Endothelial cell of umbilical vein (primary cell): ENCODE results near the gene RAB44. TPM values are rescaled to one million over a fixed set of nuclear protein-coding genes. Genes with fewer than 3 reads are reported as not detected.
A peak's percentile ranks its signal among the peaks of the same experiment; 100 is the strongest.

ENCODE experiments used
- BruUV-seq: library from RNA; stranded (reverse); fragments of 400-500 nt; replicated peaks from 2 replicates; lab custom pipeline; 2021; lab: Mats Ljungman, UMichigan
- CTCF ChIA-PET: fragments of 300-600, 350-600 bp; sonication (Branson Sonifier 250); formaldehyde crosslinking; loops from one replicate; lab custom pipeline; 2021; ENCODE audit warnings: antibody characterized with exemption, inconsistent platforms; lab: Charles Lee
- POLR2A ChIA-PET: fragments of 300-600, 350-600 bp; sonication (Branson Sonifier 250); formaldehyde crosslinking; loops from one replicate; lab custom pipeline; 2021; ENCODE audit warnings: antibody characterized with exemption, inconsistent platforms; lab: Charles Lee
- DNase-seq: peaks from one replicate; pipeline ENCODE4 v3.0.0-alpha.2; 2011; ENCODE audit warnings: low read depth, low spot score
- FAIRE-seq: peaks from 2 replicates; lab custom pipeline; 2011; peaks lifted over from hg19 to GRCh38; lab: Jason Lieb, UNC
- H2AFZ ChIP-seq: 2 replicates; pipeline ENCODE4 v1.6.0; 2012; ENCODE audit warnings: low read depth, low read length, control low read depth, inconsistent platforms
- H3K27ac ChIP-seq: 2 replicates; pipeline ENCODE4 v1.5.1; 2011; ENCODE audit warnings: low read depth, mild to moderate bottlenecking, control low read depth, low read length, moderate library complexity; ENCODE audit not compliant: insufficient read depth
- H3K27me3 ChIP-seq, 2 experiments: 2 replicates each; pipeline versions ENCODE4 v1.6.0 to v1.6.1; 2011; ENCODE audit warnings: low read length in 2 of 2, mixed read lengths in 1 of 2; ENCODE audit not compliant: control insufficient read depth in 2 of 2, insufficient read depth in 2 of 2
- H3K36me3 ChIP-seq, 2 experiments: 2 replicates in 1 of 2; 3 replicates in 1 of 2; pipeline ENCODE4 v1.5.1; 2011; ENCODE audit warnings: low read length in 2 of 2, mild to moderate bottlenecking in 1 of 2, moderate library complexity in 1 of 2; ENCODE audit not compliant: control insufficient read depth in 2 of 2, insufficient read depth in 2 of 2; ENCODE audit errors: extremely low read depth in 1 of 2
- H3K4me1 ChIP-seq: 3 replicates; pipeline ENCODE4 v1.5.1; 2011; ENCODE audit warnings: mild to moderate bottlenecking, low read length; ENCODE audit not compliant: control insufficient read depth, insufficient read depth; ENCODE audit errors: extremely low read depth
- H3K4me2 ChIP-seq: 2 replicates; pipeline ENCODE4 v1.6.1; 2011; ENCODE audit warnings: low read length, control low read depth, mixed read lengths; ENCODE audit not compliant: insufficient read depth
- H3K4me3 ChIP-seq, 3 experiments: fragments of 200-600 bp in 1 of 3; sonication (generic), shearing (Covaris generic) in 1 of 3; replicated peaks in 1 of 3; 2 replicates each; pipeline ENCODE4 v1.5.1; 2011 to 2016; ENCODE audit warnings: control low read depth in 3 of 3, low read length in 3 of 3, mild to moderate bottlenecking in 2 of 3, inconsistent platforms in 1 of 3, low read depth in 1 of 3, moderate library complexity in 1 of 3; ENCODE audit not compliant: insufficient read depth in 1 of 3
- H3K79me2 ChIP-seq: 2 replicates; pipeline ENCODE4 v1.6.0; 2012; ENCODE audit warnings: low read length, inconsistent platforms; ENCODE audit not compliant: control insufficient read depth, insufficient read depth
- H3K9ac ChIP-seq: replicated peaks from 2 replicates; pipeline ENCODE3; 2011; ENCODE audit warnings: low read length, control low read depth; ENCODE audit not compliant: insufficient read depth; ENCODE audit errors: extremely low read depth
- H3K9me1 ChIP-seq: replicated peaks from 3 replicates; pipeline ENCODE4 v1.6.0; 2011; ENCODE audit warnings: mild to moderate bottlenecking, low read length; ENCODE audit not compliant: control insufficient read depth, insufficient read depth; ENCODE audit errors: extremely low read depth
- H3K9me3 ChIP-seq: replicated peaks from 2 replicates; pipeline ENCODE4 v1.5.1; 2012; ENCODE audit warnings: low read length, inconsistent platforms; ENCODE audit not compliant: control insufficient read depth, insufficient read depth
- H4K20me1 ChIP-seq: replicated peaks from 2 replicates; pipeline ENCODE3; 2011; ENCODE audit warnings: mild to moderate bottlenecking, low read length; ENCODE audit not compliant: control insufficient read depth, insufficient read depth; ENCODE audit errors: extremely low read depth
- EZH2 ChIP-seq: IDR thresholded peaks from 2 replicates; pipeline ENCODE4 v1.6.1; 2012; ENCODE audit warnings: borderline replicate concordance, low read depth, mild to moderate bottlenecking, moderate library complexity, low read length, inconsistent platforms; ENCODE audit not compliant: severe bottlenecking
- FOS ChIP-seq: IDR thresholded peaks from 2 replicates; pipeline ENCODE4 v1.6.1; 2011; ENCODE audit warnings: mild to moderate bottlenecking, low read length, moderate library complexity, borderline replicate concordance; ENCODE audit not compliant: insufficient read depth
- GATA2 ChIP-seq: IDR thresholded peaks from 2 replicates; pipeline ENCODE4 v1.7.0; 2011; ENCODE audit warnings: low read depth, mild to moderate bottlenecking, moderate library complexity, mixed read lengths, low read length; ENCODE audit not compliant: insufficient read length, insufficient read depth
- JUN ChIP-seq: IDR thresholded peaks from 2 replicates; pipeline ENCODE4 v1.6.1; 2011; ENCODE audit warnings: borderline replicate concordance, low read depth; ENCODE audit not compliant: insufficient read length, insufficient read depth
- MAX ChIP-seq: IDR thresholded peaks from 2 replicates; pipeline ENCODE4 v1.6.1; 2011; ENCODE audit not compliant: insufficient read depth, insufficient read length
- MYC ChIP-seq: IDR thresholded peaks from one replicate; pipeline ENCODE4 v1.6.1; 2011; ENCODE audit warnings: mild to moderate bottlenecking, low read depth, low read length
- POLR2A ChIP-seq: IDR thresholded peaks from 2 replicates; pipeline ENCODE4 v1.6.1; 2012; ENCODE audit warnings: low read depth, mild to moderate bottlenecking, control low read depth, low read length
- POLR2AphosphoS5 ChIP-seq: IDR thresholded peaks from 2 replicates; pipeline ENCODE4 v1.6.1; 2012; ENCODE audit warnings: low read depth, mild to moderate bottlenecking, control low read depth, low read length, moderate library complexity; ENCODE audit not compliant: insufficient read depth
- dilution Hi-C: fragments of 300-500 bp; cut with MboI; formaldehyde crosslinking; loops from one replicate; pipeline ENCODE4 v1.15.0; 2019; ENCODE audit warnings: low sequenced_read_pairs; ENCODE audit not compliant: extremely low pct_ligation_motif_present
- intact Hi-C: fragments of 100-400 bp; cut with micrococcal nuclease; formaldehyde crosslinking; loops from one replicate; pipeline ENCODE4 v1.10.0; 2022
- polyA plus RNA-seq, 4 experiments: library from polyadenylated mRNA; depleted of rRNA in 3 of 4; stranded (reverse) in 3 of 4; unstranded in 1 of 4; fragments of >200 nt; gene quantifications; 2 replicates each; pipeline versions ENCODE4 v1.2.1 to v1.2.3, GENCODE V29; 2011 to 2012; ENCODE audit warnings: missing spikeins in 1 of 4
- total RNA-seq: library from RNA; stranded (reverse); gene quantifications from 2 replicates; pipeline ENCODE4 v1.2.3, GENCODE V29; 2021
- TF ChIP-seq, protein P1 (sequence below), 2 donors: IDR thresholded peaks; 1 replicate in 1 of 2; 2 replicates in 1 of 2; pipeline ENCODE4 v1.5.1; 2011; ENCODE audit warnings: low read length in 2 of 2, mild to moderate bottlenecking in 2 of 2, moderate library complexity in 2 of 2, control low read depth in 1 of 2, inconsistent platforms in 1 of 2, low read depth in 1 of 2; ENCODE audit not compliant: insufficient read depth in 1 of 2; ENCODE audit errors: extremely low read depth in 1 of 2

The RAB44 gene
- total and polyA plus RNA-seq, 2 donors (not counting 3 experiments of a cell fraction or from before 2014, with no cell fraction given), result 0.03 to 0.11 TPM

DNA sequence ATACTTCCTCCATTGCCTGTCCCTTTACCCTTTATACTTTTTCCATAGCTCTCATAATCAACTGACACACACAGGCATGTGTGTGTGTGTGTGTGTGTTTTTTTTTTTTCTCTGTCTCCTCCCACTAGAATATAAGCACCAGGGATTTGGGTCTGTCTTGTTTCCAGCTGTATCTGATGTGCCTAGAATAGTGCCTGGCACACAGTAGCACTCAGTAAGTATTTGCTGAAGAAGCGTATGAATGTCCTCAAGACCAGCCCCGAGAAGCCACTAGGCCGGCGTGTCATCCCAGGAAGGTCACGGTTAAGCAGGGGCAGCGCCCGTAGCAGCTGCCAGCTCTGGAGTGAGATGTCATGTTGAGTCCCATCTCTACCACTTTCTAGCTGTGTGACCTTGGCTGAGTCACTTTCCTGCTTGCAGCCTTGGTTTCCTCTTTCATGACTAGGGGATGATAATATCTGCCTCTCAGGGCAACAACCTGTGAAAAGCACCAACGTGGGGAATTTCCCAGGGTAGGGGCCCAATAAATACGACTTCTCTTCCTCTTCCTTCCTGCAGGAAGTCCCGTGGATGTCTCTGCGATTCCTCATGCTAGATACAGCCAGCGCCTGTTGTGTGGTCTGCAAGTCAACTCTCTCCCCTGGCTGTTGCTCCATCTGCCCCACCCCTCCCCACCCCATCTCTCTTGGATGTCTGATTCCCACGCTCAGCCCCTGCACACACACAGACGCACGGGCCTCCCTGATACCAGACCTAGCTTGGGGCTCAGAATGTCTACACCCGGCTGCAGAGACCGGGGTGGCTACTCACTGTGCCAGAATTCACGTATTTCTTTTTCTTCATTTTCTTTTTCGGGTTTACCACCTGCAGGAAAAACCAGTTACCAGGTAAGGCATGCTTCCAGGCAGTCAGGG, 58.1 kb downstream of the RAB44 start:
- Histone ChIP-seq H2AFZ (no peak overlapping the region), H3K9me1 (no peaks in the 10 kb centered on the region), H3K4me3 (no peak overlapping the region), H3K27me3 (no peaks in the 10 kb centered on the region), H3K4me1 (peaks cover 52% of the 10 kb centered on the region), H3K4me2 (peak overlapping the region; percentile 59), H3K9me3 (no peaks in the 10 kb centered on the region), H3K79me2 (no peaks in the 10 kb centered on the region), H3K36me3 (no peaks in the 10 kb centered on the region), H3K27ac (peak overlapping the region; percentile 96), H3K9ac (peak overlapping the region; percentile 62), H4K20me1 (no peaks in the 10 kb centered on the region)
- intact Hi-C loops (no loop called here), dilution Hi-C loops (no loop called here)
- TF ChIP-seq POLR2A, result peak; percentile 14
- peak; percentile 91 for TF ChIP-seq POLR2AphosphoS5
- TF ChIP-seq MAX, result no peak
- TF ChIP-seq GATA2, result peak; percentile 99
- TF ChIP-seq FOS, result peak; percentile 97
- TF ChIP-seq, protein P1, sequence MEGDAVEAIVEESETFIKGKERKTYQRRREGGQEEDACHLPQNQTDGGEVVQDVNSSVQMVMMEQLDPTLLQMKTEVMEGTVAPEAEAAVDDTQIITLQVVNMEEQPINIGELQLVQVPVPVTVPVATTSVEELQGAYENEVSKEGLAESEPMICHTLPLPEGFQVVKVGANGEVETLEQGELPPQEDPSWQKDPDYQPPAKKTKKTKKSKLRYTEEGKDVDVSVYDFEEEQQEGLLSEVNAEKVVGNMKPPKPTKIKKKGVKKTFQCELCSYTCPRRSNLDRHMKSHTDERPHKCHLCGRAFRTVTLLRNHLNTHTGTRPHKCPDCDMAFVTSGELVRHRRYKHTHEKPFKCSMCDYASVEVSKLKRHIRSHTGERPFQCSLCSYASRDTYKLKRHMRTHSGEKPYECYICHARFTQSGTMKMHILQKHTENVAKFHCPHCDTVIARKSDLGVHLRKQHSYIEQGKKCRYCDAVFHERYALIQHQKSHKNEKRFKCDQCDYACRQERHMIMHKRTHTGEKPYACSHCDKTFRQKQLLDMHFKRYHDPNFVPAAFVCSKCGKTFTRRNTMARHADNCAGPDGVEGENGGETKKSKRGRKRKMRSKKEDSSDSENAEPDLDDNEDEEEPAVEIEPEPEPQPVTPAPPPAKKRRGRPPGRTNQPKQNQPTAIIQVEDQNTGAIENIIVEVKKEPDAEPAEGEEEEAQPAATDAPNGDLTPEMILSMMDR (IDR thresholded peaks at IDR 0.05; ENCODE audit: extremely low read depth in 1 of 2, insufficient read depth in 1 of 2, low read depth in 1 of 2, low read length in 2 of 2), result no peak
- no peak for TF ChIP-seq EZH2
- peak; percentile 5 for TF ChIP-seq MYC
- TF ChIP-seq JUN, result peak; percentile 94
- DNase-seq (peak; percentile 94), FAIRE-seq (peak; percentile 99)
- BruUV-seq, result no TSS peak
- ChIA-PET CTCF (interaction anchor here (0.7 to 1.7 kb wide), 11 partner anchors 11 to 141 kb away, joined by 3 to 11 read pairs (median 4); no protein-coding TSS in a partner anchor), POLR2A (interaction anchor here (0.6 to 2.2 kb wide), 6 partner anchors 15 to 1065 kb away, joined by 3 to 13 read pairs (median 3); partner anchors contain the start of gene CDKN1A)
